ENCODE measurements around the gene KMT2E. TPM values are rescaled to one million over a fixed set of nuclear protein-coding genes. Genes with fewer than 3 reads are reported as not detected.
"Not testable (repeated sequence)": the region's sequence is repeated elsewhere in the genome, so short reads cannot be mapped to it uniquely, and the experiment has no call there.

KMT2E gene
- total RNA-seq, 8 experiments from 2014 or later, result 26.6 to 105 (median 77.8) TPM

DNA sequence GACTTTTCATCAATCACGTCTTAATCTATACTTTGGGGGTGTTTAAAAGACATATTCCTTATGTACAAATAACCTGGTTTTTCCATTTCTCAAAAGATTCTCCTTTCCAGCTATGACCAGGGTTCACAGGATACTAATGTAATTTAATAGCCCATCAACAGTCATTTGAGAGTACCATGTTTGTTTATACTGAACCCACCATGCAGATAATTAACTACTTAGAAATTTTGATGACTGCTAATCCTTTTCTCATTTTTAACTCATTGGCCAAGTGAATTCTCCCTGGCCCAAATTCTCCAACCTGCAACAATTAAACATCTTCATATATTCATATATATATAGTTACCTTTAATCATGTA is 28.8 kb upstream of the KMT2E start:
- 0 to 100% (median 67%) methylated on average over 1 of the region's 1 CpG; no CpG with 5 or more reads in 2 of the 10 experiments for WGBS, 10 experiments
- in situ Hi-C loops (cut with MboI; ENCODE audit: low pct_unique_long_range_greater_than_20kb in 2 of 9, low sequenced_read_pairs in 9 of 9, unreplicated experiment in 9 of 9), result no loop called here
- Histone ChIP-seq H3K27ac (peak overlapping the region in 1 of 2 donors; percentile 99), H3K4me3 (no peak overlapping the region), H3K4me1 (replicated peaks in 1 of 2) (peaks cover 17 to 22% of the 10 kb centered on the region in 2 donors)
- ATAC-seq (replicated peaks in 6 of 8), result no peak

DNA sequence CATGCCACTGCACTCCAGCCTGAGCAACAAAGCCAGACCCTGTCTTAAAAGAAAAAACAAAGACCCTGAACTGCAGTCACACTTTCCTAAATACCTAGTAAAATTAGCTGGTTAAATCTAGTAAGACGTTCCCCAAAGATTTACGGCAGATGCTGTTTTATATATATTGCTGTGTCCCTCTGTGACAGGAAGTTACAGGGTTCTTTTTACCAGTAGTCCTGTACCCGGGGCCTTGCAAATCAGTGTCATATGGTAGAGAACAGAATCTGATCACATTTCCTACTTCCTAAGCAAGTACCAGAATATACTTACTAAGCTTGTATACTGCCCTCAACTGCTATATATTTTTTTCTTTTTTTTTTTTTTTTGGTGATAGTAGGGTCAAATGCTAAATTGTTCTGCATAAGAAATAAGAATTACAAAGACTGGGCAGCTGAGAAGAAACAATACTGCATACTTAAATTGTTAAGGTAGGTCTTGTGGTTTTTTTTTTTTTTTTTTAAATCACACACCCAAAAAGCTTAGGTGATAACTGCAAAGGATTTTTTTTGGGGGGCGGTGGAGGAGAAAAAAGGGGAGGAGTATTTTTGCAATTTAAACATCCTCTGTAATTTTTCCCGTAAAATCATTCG is 27.3 kb upstream of the KMT2E start:
- H3K4me1 ChIP-seq (replicated peaks in 1 of 2), result peaks cover 17 to 22% of the 10 kb centered on the region in 2 donors
- no peak for ATAC-seq (replicated peaks in 6 of 8)
- in situ Hi-C loops (cut with MboI; ENCODE audit: low pct_unique_long_range_greater_than_20kb in 2 of 9, low sequenced_read_pairs in 9 of 9, unreplicated experiment in 9 of 9), result no loop called here
- WGBS, 10 experiments, result 62 to 100% (median 81%) methylated on average over 2 to 6 of the region's 6 CpGs
- no peak overlapping the region for H3K4me3 ChIP-seq
- no peak overlapping the region for H3K27ac ChIP-seq

GRCh38 chr7:104987403-104987802 is 26.6 kb upstream of the KMT2E start:
- in situ Hi-C loops (cut with MboI; ENCODE audit: low pct_unique_long_range_greater_than_20kb in 2 of 9, low sequenced_read_pairs in 9 of 9, unreplicated experiment in 9 of 9); H3K4me3 ChIP-seq; H3K27ac ChIP-seq; ATAC-seq (replicated peaks in 6 of 8): not testable (repeated sequence)
- 59 to 100% (median 92%) methylated on average over 1 to 14 of the region's 14 CpGs for WGBS, 10 experiments
- peaks cover 15 to 20% of the 10 kb centered on the region in 2 donors for H3K4me1 ChIP-seq (replicated peaks in 1 of 2)

- ATAC-seq (replicated peaks in 6 of 8), result no peak
- WGBS, 10 experiments, result 87 to 100% (median 97%) methylated on average over 1 to 6 of the region's 7 CpGs; no CpG with 5 or more reads in 1 of the 10 experiments
- H3K4me1 ChIP-seq (replicated peaks in 1 of 2), result no peaks in the 10 kb centered on the region
- in situ Hi-C loops (cut with MboI; ENCODE audit: low pct_unique_long_range_greater_than_20kb in 2 of 9, low sequenced_read_pairs in 9 of 9, unreplicated experiment in 9 of 9), result no loop called here
- no peak overlapping the region for H3K27ac ChIP-seq
- H3K4me3 ChIP-seq, result no peak overlapping the region
Measured at GRCh38 chr7:104990983-104991382, 23.0 kb upstream of the KMT2E start.

GRCh38 chr7:104992306-104992705 is 21.7 kb upstream of the KMT2E start:
- ATAC-seq (replicated peaks in 6 of 8), result no peak
- 80 to 100% (median 97%) methylated on average over 1 to 2 of the region's 2 CpGs; no CpG with 5 or more reads in 1 of the 10 experiments for WGBS, 10 experiments
- Histone ChIP-seq H3K4me1 (replicated peaks in 1 of 2) (no peaks in the 10 kb centered on the region), H3K27ac (no peak overlapping the region), H3K4me3 (no peak overlapping the region)
- in situ Hi-C loops (cut with MboI; ENCODE audit: low pct_unique_long_range_greater_than_20kb in 2 of 9, low sequenced_read_pairs in 9 of 9, unreplicated experiment in 9 of 9), result no loop called here

GRCh38 chr7:104993217-104993862 is 20.7 kb upstream of the KMT2E start:
- in situ Hi-C loops (cut with MboI; ENCODE audit: low pct_unique_long_range_greater_than_20kb in 2 of 9, low sequenced_read_pairs in 9 of 9, unreplicated experiment in 9 of 9), result no loop called here
- H3K4me1 ChIP-seq (replicated peaks in 1 of 2), result no peaks in the 10 kb centered on the region
- no peak overlapping the region for H3K27ac ChIP-seq
- WGBS, 10 experiments, result 50 to 100% (median 100%) methylated on average over 1 to 2 of the region's 2 CpGs; no CpG with 5 or more reads in 2 of the 10 experiments
- ATAC-seq (replicated peaks in 6 of 8), result no peak
- H3K4me3 ChIP-seq, result no peak overlapping the region

DNA sequence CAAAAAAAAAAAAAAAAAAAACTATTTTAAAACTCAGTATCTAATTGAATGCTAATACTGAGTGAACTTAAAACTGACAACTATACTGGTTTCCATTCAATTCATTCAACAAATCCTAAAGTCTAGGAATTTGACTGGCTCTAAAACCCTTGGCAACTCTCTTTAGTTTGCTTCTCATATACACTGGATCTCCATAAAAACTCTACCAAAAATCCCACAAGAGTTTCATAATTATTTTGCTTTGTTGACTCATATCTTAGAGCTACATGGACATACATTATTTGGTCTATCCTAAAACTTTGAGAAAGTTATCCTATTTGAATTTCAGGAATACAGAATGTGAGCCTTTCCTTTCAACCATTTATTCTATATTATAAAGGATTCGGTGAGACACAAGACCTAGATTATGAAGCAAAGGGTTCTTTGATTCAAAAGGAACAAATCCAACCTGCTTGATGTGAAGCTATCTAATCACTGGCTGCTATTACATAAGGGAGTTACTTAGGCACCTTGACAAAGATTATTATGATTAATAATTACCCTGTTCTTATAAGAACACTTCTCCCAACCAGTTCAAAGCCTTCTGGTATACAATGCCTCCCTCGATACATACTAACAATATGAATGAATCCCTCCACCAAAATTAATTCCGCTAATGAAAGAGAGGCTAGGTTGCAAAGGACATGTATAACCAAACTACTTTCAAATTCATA is 15.8 kb upstream of the KMT2E start:
- Histone ChIP-seq H3K4me3 (no peak overlapping the region), H3K4me1 (replicated peaks in 1 of 2) (peaks cover 4 to 12% of the 10 kb centered on the region in 2 donors), H3K27ac (no peak overlapping the region)
- WGBS, 10 experiments, result 57 to 100% (median 97%) methylated on average over 1 to 3 of the region's 3 CpGs
- ATAC-seq (replicated peaks in 6 of 8), result no peak
- in situ Hi-C loops (cut with MboI; ENCODE audit: low pct_unique_long_range_greater_than_20kb in 2 of 9, low sequenced_read_pairs in 9 of 9, unreplicated experiment in 9 of 9), result no loop called here

DNA sequence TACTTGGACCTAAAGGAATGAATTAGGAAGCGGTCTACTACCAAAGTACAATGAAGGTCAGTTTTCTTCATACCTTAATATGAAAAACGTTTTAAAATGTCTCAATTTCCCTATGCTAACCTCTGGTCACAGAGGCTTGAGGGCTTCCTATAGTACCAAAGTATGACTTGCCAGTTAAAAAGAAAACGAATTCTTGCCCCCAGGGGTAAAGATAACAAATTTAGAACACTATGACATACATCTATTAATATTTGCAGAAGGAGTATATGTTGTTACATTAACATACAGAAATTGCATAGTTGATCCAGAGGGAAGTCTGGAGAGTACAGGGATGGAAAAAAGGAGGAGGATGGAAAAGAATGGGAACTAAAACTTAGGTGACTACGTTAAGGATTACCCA is 13.8 kb upstream of the KMT2E start:
- 44 to 92% (median 74%) methylated on average over 3 to 4 of the region's 4 CpGs for WGBS, 10 experiments
- Histone ChIP-seq H3K4me1 (replicated peaks in 1 of 2) (peaks cover 12 to 20% of the 10 kb centered on the region in 2 donors), H3K4me3 (no peak overlapping the region), H3K27ac (no peak overlapping the region)
- in situ Hi-C loops (cut with MboI; ENCODE audit: low pct_unique_long_range_greater_than_20kb in 2 of 9, low sequenced_read_pairs in 9 of 9, unreplicated experiment in 9 of 9), result no loop called here
- ATAC-seq (replicated peaks in 6 of 8), result peak in 1 of 8 experiments; percentile 28

GRCh38 chr7:105000927-105001336 is 13.1 kb upstream of the KMT2E start:
- H3K4me3 ChIP-seq, result no peak overlapping the region
- ATAC-seq (replicated peaks in 6 of 8), result peak in 1 of 8 experiments; percentile 7
- WGBS, 10 experiments, result 81 to 100% (median 91%) methylated on average over 2 to 15 of the region's 18 CpGs; no CpG with 5 or more reads in 6 of the 10 experiments
- in situ Hi-C loops (cut with MboI; ENCODE audit: low pct_unique_long_range_greater_than_20kb in 2 of 9, low sequenced_read_pairs in 9 of 9, unreplicated experiment in 9 of 9), result no loop called here
- no peak overlapping the region for H3K27ac ChIP-seq
- peaks cover 12 to 20% of the 10 kb centered on the region in 2 donors for H3K4me1 ChIP-seq (replicated peaks in 1 of 2)

GRCh38 chr7:105001652-105002184 is 12.3 kb upstream of the KMT2E start:
- ATAC-seq (replicated peaks in 6 of 8), result no peak
- in situ Hi-C loops (cut with MboI; ENCODE audit: low pct_unique_long_range_greater_than_20kb in 2 of 9, low sequenced_read_pairs in 9 of 9, unreplicated experiment in 9 of 9), result no loop called here
- Histone ChIP-seq H3K4me1 (replicated peaks in 1 of 2) (peaks cover 12 to 25% of the 10 kb centered on the region in 2 donors), H3K4me3 (no peak overlapping the region), H3K27ac (no peak overlapping the region)
- 73 to 100% (median 93%) methylated on average over 2 to 5 of the region's 5 CpGs; no CpG with 5 or more reads in 1 of the 10 experiments for WGBS, 10 experiments

GRCh38 chr7:105003275-105003674 is 10.7 kb upstream of the KMT2E start:
- peaks cover 14 to 28% of the 10 kb centered on the region in 2 donors for H3K4me1 ChIP-seq (replicated peaks in 1 of 2)
- 0 to 92% (median 54%) methylated on average over 1 to 4 of the region's 5 CpGs; no CpG with 5 or more reads in 2 of the 10 experiments for WGBS, 10 experiments
- no peak overlapping the region for H3K4me3 ChIP-seq
- H3K27ac ChIP-seq, result no peak overlapping the region
- in situ Hi-C loops (cut with MboI; ENCODE audit: low pct_unique_long_range_greater_than_20kb in 2 of 9, low sequenced_read_pairs in 9 of 9, unreplicated experiment in 9 of 9), result no loop called here
- peak; percentile 32 to 84 (median 54) for ATAC-seq (replicated peaks in 6 of 8)

- in situ Hi-C loops (cut with MboI; ENCODE audit: low pct_unique_long_range_greater_than_20kb in 2 of 9, low sequenced_read_pairs in 9 of 9, unreplicated experiment in 9 of 9), result no loop called here
- H3K4me1 ChIP-seq (replicated peaks in 1 of 2), result peaks cover 14 to 28% of the 10 kb centered on the region in 2 donors
- no peak overlapping the region for H3K27ac ChIP-seq
- peak in 3 of 8 experiments; percentile 45 to 50 (median 45) for ATAC-seq (replicated peaks in 6 of 8)
- whole genome bisulfite sequencing, 10 experiments, result 0 to 100% (median 40%) methylated on average over 1 of the region's 1 CpG; no CpG with 5 or more reads in 5 of the 10 experiments
- no peak overlapping the region for H3K4me3 ChIP-seq
Measured at GRCh38 chr7:105003872-105004510, 10.0 kb upstream of the KMT2E start.

Data from motor neuron (in vitro differentiated cells).